SJSA1 (cell line): ENCODE measurements around the gene MGAT4D. TPM values are rescaled to one million over a fixed set of nuclear protein-coding genes. Genes with fewer than 3 reads are reported as not detected.
"Not testable (repeated sequence)": the region's sequence is repeated elsewhere in the genome, so short reads cannot be mapped to it uniquely, and the experiment has no call there.

Experiments
- DNase-seq, 2 experiments: peaks; one replicate each; pipeline ENCODE4 v3.0.0-alpha.2; 2015 to 2020; ENCODE audit warnings: low spot score in 2 of 2, low read depth in 1 of 2
- H3K27ac ChIP-seq: fragments of 250-450 bp; sonication (Bioruptor Pico); 2 replicates; pipeline ENCODE4 v1.5.1; 2020; ENCODE audit warnings: mild to moderate bottlenecking, moderate library complexity
- H3K27me3 ChIP-seq: fragments of 250-450 bp; sonication (Bioruptor Pico); replicated peaks from 2 replicates; pipeline ENCODE4 v1.5.1; 2020; ENCODE audit warnings: mild to moderate bottlenecking, moderate library complexity
- H3K36me3 ChIP-seq: fragments of 250-450 bp; sonication (Bioruptor Pico); 2 replicates; pipeline ENCODE4 v1.5.1; 2020; ENCODE audit warnings: mild to moderate bottlenecking
- H3K4me1 ChIP-seq: fragments of 250-450 bp; sonication (Bioruptor Pico); replicated peaks from 2 replicates; pipeline ENCODE4 v1.6.1; 2021; ENCODE audit warnings: mild to moderate bottlenecking
- H3K4me3 ChIP-seq: fragments of 250-450 bp; sonication (Bioruptor Pico); 2 replicates; pipeline ENCODE4 v1.5.1; 2020; ENCODE audit warnings: mild to moderate bottlenecking
- H3K9me3 ChIP-seq: fragments of 250-450 bp; sonication (Bioruptor Pico); replicated peaks from 2 replicates; pipeline ENCODE4 v1.5.1; 2020; ENCODE audit warnings: mild to moderate bottlenecking
- total RNA-seq: library from RNA; depleted of rRNA; stranded (reverse); fragments of >200 nt; shearing (Covaris generic); gene quantifications from 2 replicates; pipeline ENCODE4 v1.2.3, GENCODE V29; 2014

The MGAT4D gene
- total RNA-seq, 1 experiment from 2014 or later: not detected

DNA sequence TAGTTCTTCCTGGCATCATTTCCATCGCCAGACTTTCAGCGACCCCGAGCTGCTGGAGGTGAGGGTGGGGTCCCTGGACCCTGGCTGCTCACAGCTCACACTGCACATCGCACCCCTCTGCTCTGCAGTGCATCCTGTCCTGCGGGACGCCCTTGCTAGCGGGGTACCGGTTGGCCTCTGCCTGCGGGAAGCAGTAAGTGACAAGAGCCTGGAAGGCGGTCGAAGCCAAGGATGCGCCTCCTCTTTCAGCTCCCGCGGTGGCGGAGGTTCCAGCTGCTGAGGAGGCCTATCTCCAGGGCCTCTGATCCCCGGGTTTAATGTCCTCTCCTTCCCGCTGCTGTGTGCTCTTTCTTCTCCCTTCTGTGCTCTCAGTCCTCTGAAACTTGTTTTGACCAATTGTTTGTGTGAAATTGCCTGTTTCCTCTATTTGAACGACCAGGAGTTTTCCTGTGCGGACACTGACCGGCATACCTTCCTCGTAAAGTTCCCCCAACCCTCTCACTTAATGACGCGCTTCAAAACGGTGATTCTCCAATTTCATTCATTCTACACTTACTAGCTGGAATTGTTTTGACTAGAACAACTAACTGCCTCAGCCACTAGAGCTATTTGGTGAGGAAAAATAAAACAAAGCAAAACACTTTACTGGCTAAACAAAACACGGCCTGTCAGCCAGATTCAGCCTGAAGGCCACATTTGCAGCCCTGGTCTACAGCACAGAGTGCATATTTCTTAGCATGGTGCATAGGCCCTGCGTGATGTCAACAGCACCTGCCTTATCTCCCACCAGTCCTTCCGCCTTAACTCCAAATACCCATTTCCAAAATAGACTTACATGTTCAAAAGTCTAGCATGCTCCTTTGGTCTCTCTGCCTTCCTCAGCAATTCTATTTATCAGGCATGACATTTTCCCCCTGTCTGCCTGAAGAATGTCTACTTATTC, 28.0 kb downstream of the MGAT4D start:
- no peaks in the 10 kb centered on the region for H3K36me3 ChIP-seq
- H3K27me3 ChIP-seq: no peaks in the 10 kb centered on the region; the same call in 1 of the 2 replicates
- no peak overlapping the region for H3K27ac ChIP-seq
- no peak overlapping the region for H3K4me3 ChIP-seq
- no peaks in the 10 kb centered on the region for H3K4me1 ChIP-seq
- H3K9me3 ChIP-seq: no peaks in the 10 kb centered on the region
- no peak for DNase-seq

- Histone ChIP-seq H3K9me3 (no peaks in the 10 kb centered on the region), H3K4me3 (no peak overlapping the region), H3K27ac (no peak overlapping the region), H3K4me1 (no peaks in the 10 kb centered on the region), H3K36me3 (no peaks in the 10 kb centered on the region), H3K27me3 (no peaks in the 10 kb centered on the region; the same call in 1 of the 2 replicates)
- no peak for DNase-seq
Measured at GRCh38 chr4:140466146-140466545, 31.9 kb downstream of the MGAT4D start.

- no peaks in the 10 kb centered on the region for H3K36me3 ChIP-seq
- no peaks in the 10 kb centered on the region for H3K9me3 ChIP-seq
- H3K4me1 ChIP-seq: no peaks in the 10 kb centered on the region
- DNase-seq: no peak
- no peak overlapping the region for H3K27ac ChIP-seq
- no peak overlapping the region for H3K4me3 ChIP-seq
- H3K27me3 ChIP-seq: no peaks in the 10 kb centered on the region; the same call in 1 of the 2 replicates
Measured at GRCh38 chr4:140463614-140464013, 34.5 kb downstream of the MGAT4D start.

GRCh38 chr4:140463182-140463581, 34.9 kb downstream of the MGAT4D start:
- H3K4me3 ChIP-seq: no peak overlapping the region
- DNase-seq: no peak
- no peaks in the 10 kb centered on the region for H3K4me1 ChIP-seq
- H3K27me3 ChIP-seq: no peaks in the 10 kb centered on the region; the same call in 1 of the 2 replicates
- H3K27ac ChIP-seq: no peak overlapping the region
- H3K9me3 ChIP-seq: no peaks in the 10 kb centered on the region
- H3K36me3 ChIP-seq: no peaks in the 10 kb centered on the region

- no peaks in the 10 kb centered on the region for H3K9me3 ChIP-seq
- no peak for DNase-seq
Measured at GRCh38 chr4:140450352-140450751, 47.7 kb downstream of the MGAT4D start.

DNA sequence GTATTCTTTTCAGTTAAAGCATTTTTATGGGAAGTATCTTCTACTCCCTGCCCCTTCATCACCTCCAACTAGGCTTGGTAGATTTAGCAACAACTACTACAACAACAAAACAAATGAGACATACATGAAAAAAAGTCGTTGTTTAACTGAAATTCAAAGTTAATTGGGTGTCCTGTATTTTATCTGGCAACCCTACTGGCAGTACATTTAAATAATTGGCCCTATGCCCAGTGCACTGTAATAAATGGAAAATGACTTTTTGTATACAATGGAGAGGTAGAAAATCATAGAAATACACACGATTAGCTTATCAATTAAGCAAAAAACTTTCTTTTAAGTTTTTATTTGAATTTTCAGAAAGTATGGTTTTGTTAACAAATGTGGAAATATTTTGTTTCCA, 49.3 kb downstream of the MGAT4D start:
- peaks cover 18% of the 10 kb centered on the region for H3K27me3 ChIP-seq
- no peak for DNase-seq

More at GRCh38 chr4:140450352-140450751, 47.7 kb downstream of the MGAT4D start:
- Histone ChIP-seq H3K4me1 (no peaks in the 10 kb centered on the region), H3K4me3 (no peak overlapping the region), H3K27me3 (peaks cover 18% of the 10 kb centered on the region), H3K36me3 (no peaks in the 10 kb centered on the region), H3K27ac (no peak overlapping the region)

GRCh38 chr4:140448162-140448561, 49.9 kb downstream of the MGAT4D start:
- no peak for DNase-seq
- no peak overlapping the region for H3K27ac ChIP-seq
- no peaks in the 10 kb centered on the region for H3K4me1 ChIP-seq
- no peaks in the 10 kb centered on the region for H3K9me3 ChIP-seq
- H3K36me3 ChIP-seq: no peaks in the 10 kb centered on the region
- H3K27me3 ChIP-seq: peaks cover 15% of the 10 kb centered on the region
- H3K4me3 ChIP-seq: no peak overlapping the region

More for the DNA sequence above, 49.3 kb downstream of the MGAT4D start:
- no peaks in the 10 kb centered on the region for H3K36me3 ChIP-seq
- no peaks in the 10 kb centered on the region for H3K4me1 ChIP-seq
- H3K4me3 ChIP-seq: no peak overlapping the region
- no peaks in the 10 kb centered on the region for H3K9me3 ChIP-seq
- H3K27ac ChIP-seq: no peak overlapping the region

DNA sequence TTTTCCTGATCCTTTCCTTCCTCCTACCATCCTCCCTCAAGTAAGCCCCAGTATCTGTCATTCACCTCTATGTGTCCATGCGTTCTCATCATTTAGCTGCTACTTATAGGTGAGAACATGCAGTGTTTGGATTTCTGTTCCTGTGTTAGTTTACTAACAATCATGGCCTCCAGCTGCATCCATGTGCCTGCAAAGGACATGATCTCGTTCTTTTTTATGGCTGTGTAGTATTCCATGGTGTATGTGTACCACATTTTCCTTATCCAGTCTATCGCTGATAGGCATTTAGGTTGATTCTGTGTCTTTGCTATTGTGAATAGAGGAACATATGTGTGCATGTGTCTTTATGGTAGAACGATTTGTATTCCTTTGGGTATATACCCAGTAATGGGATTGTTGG, 53.7 kb downstream of the MGAT4D start:
- H3K27me3 ChIP-seq, H3K36me3 ChIP-seq: not testable (repeated sequence)

GRCh38 chr4:140439644-140440142, 58.4 kb downstream of the MGAT4D start:
- Histone ChIP-seq H3K9me3 (no peaks in the 10 kb centered on the region), H3K4me1 (no peaks in the 10 kb centered on the region), H3K36me3 (no peaks in the 10 kb centered on the region), H3K27ac (no peak overlapping the region), H3K4me3 (no peak overlapping the region), H3K27me3 (peaks cover 6% of the 10 kb centered on the region; the same call in 1 of the 2 replicates)
- no peak for DNase-seq

More for the DNA sequence above, 53.7 kb downstream of the MGAT4D start:
- not testable (repeated sequence) for H3K4me1 ChIP-seq, H3K4me3 ChIP-seq, DNase-seq, H3K9me3 ChIP-seq, H3K27ac ChIP-seq

GRCh38 chr4:140427919-140428471, 70.1 kb downstream of the MGAT4D start:
- no peak for DNase-seq
- Histone ChIP-seq H3K4me1 (peaks cover 12% of the 10 kb centered on the region), H3K4me3 (peak overlapping the region; percentile 47), H3K9me3 (no peaks in the 10 kb centered on the region), H3K36me3 (no peaks in the 10 kb centered on the region), H3K27ac (no peak overlapping the region), H3K27me3 (peaks cover 5% of the 10 kb centered on the region; the same call in 1 of the 2 replicates)

DNA sequence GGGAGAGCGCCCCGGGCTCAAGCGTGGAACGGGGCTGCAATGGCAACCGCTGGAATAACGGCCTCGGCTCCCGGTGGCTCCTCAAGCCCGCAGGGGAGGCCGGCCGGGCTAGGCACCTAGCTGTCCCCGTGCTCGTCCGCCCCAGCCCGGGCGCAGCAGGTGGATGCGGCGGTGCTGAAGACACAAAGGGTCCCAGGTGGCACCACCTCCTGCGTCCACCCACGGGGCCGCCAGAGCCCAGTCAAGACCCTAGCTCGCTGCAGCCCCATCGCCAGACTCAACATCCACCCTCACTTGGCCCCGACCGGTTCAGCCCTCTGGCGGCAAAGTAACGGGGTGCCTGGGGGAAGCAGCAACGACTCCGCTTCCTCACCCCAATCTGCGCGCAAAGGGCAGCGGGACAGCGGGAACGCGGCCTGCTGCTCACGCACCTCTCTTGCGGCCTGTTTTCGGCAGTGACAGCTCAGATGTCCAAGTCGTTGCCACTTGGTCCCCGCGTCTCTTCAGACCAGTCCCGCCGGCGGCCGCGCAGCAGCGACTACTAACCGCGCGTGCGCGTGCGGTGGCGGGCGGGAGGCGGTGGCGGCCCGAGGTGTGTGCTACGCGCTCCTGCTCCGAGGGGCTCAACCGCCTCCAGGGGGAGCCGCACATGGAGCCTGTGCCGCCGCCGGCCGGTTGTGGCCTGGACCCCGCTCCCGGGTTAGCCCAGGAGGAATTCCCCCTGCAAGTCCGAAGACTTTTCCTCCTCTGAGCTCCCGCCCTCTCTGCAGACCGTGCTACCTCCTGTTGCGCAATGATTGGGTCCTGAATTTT, 70.8 kb downstream of the MGAT4D start, which contains the start of gene CLGN:
Gene CLGN, minus strand, starts transcription at position 543 of the 813 bp plus-strand sequence. CDS start 14,570 bp downstream, outside the sequence.
- Histone ChIP-seq H3K27me3 (peaks cover 5% of the 10 kb centered on the region; the same call in 1 of the 2 replicates), H3K36me3 (no peaks in the 10 kb centered on the region), H3K4me3 (peak within 1 kb of the TSS; percentile 47), H3K9me3 (no peaks in the 10 kb centered on the region), H3K4me1 (peaks cover 12% of the 10 kb centered on the region), H3K27ac (no peak within 1 kb of the TSS)
- peak; percentile 74 to 80 for DNase-seq

GRCh38 chr4:140426610-140427105, 71.4 kb downstream of the MGAT4D start:
- Histone ChIP-seq H3K27me3 (peaks cover 5% of the 10 kb centered on the region; the same call in 1 of the 2 replicates), H3K36me3 (no peaks in the 10 kb centered on the region), H3K4me1 (peaks cover 12% of the 10 kb centered on the region), H3K27ac (no peak overlapping the region), H3K4me3 (peak overlapping the region; percentile 47), H3K9me3 (no peaks in the 10 kb centered on the region)
- DNase-seq: no peak

DNA sequence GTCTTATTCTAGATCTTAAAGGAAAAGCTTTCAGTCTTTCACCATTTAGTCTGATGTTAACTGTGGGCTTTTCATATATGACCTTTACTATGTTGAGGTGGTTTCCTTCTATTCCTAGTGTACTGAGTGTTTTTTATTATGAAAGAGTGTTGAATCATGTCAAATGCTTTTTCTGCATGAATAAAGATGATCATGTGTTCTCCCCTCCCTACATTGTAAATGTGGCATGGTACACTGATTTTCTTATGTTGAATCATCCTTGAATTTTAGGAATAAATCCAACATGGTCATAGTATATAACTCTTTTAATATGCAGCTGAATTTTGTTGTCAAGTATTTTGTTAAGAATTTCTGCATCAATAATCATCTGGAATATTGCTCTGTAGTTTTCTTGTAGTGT, 75.0 kb downstream of the MGAT4D start:
- DNase-seq: no peak

More for the DNA sequence above, 75.0 kb downstream of the MGAT4D start:
- no peak overlapping the region for H3K27ac ChIP-seq
- no peaks in the 10 kb centered on the region for H3K9me3 ChIP-seq
- H3K36me3 ChIP-seq: no peaks in the 10 kb centered on the region
- H3K27me3 ChIP-seq: peaks cover 5% of the 10 kb centered on the region; the same call in 1 of the 2 replicates
- H3K4me1 ChIP-seq: peaks cover 12% of the 10 kb centered on the region
- H3K4me3 ChIP-seq: no peak overlapping the region
